GM08714 (cell line): Measurements from ENCODE around the gene ITPA.
A peak's percentile ranks its signal among the peaks of the same experiment; 100 is the strongest.
"Not testable (repeated sequence)": the region's sequence is repeated elsewhere in the genome, so short reads cannot be mapped to it uniquely, and the experiment has no call there.

Experiments used
- H3K4me3 ChIP-seq: fragments of 200-500 bp; sonication (Bioruptor generic); 2 replicates; pipeline ENCODE4 v1.5.1; 2014; ENCODE audit warnings: mild to moderate bottlenecking, low read length, inconsistent platforms
- ZNF274 ChIP-seq: IDR thresholded peaks from 2 replicates; pipeline ENCODE4 v1.6.1; 2012; ENCODE audit warnings: mild to moderate bottlenecking, low read depth, low read length

Gene ITPA

GRCh38 chr20:3203315-3204123, 5.8 kb upstream of the ITPA start:
- H3K4me3 ChIP-seq: peak overlapping the region; percentile 92
- TF ChIP-seq ZNF274: no peak

DNA sequence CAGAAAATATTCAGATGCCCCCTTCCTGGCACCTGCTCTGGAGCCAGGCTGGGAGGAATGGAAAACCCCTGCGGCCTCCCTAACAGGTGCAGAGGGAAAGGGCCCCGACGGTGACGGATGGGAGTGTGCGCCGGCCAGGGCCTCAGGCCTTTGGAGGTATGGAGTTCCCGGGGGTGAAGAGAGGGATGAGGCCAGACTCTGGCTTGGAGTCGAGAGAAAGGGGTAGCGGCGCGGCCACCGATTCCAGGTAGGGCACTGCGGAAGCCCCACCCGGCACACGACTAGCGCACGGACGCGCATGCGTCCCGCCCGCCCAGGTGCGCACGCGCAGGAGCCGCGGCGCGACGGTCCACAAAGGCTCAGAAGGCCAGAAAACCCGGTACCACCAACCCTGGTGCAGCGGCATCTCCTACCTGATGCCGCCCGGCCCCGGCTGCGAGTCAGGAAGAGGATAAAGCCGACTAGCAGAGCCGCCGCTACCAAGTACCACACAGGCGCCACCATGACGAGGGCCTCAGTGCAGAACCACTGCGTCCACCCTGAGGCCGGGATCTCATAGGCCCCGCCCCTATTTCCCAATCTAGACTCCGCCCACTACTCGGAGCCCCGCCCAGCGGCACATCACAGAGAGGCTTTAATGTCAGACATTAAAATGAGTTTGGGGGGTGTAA, 5.0 kb upstream of the ITPA start, which contains the start of gene DDRGK1:
Gene DDRGK1, minus strand, starts transcription at position 559 of the 671 bp plus-strand sequence. Its CDS starts 55 bp downstream, at position 504.
- H3K4me3 ChIP-seq: peak within 1 kb of the TSS; percentile 92
- no peak for TF ChIP-seq ZNF274

DNA sequence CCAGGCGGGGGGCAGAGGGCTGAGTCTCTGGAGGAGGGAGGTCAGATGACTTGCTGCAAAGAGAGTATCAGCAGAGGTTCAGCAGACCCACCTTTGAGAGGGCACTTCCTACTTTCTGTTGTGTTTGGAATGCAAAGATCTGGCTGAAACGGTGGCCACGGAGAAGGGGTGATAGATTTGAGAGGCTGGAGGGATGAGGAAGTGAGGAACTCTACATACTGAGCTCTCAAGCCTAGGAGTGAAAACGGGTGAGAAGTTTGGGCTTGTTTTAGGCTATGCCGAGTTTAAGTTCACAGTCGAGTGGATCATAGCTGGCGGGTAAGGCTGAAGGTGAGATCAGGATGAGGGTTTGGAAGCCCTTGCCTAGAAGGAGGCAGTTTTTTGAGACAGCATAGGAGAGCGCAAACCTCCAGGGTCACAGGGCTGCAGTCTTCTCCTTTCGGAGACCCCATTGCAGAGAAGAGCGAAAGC, 477 bp upstream of the ITPA start:
- no peak for TF ChIP-seq ZNF274
- peak overlapping the region; percentile 91 for H3K4me3 ChIP-seq

- H3K4me3 ChIP-seq: peak overlapping the region; percentile 91
- no peak for TF ChIP-seq ZNF274
Measured at GRCh38 chr20:3209946-3210317, 634 bp downstream of the ITPA start.

GRCh38 chr20:3210346-3210745, 1.0 kb downstream of the ITPA start:
- TF ChIP-seq ZNF274: no peak

DNA sequence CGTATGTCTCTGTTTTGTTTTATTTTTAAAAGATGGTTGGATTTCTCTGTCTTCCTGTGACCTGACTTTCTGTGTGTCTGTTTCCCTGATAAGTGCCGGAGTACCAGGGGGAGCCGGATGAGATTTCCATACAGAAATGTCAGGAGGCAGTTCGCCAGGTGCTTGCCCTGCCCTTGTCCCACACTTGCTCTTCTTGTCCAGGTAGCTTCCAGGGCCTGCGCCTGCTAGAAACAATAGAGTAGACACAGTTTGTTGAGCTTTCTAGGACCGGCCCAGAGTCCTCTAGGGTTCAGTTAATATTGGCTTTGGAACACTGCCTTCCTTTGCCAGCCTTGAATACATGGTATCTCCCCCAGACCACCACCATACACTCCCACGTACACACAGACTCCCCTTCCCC, 3.9 kb downstream of the ITPA start:
- H3K4me3 ChIP-seq: no peak overlapping the region
- no peak for TF ChIP-seq ZNF274

More at GRCh38 chr20:3210346-3210745, 1.0 kb downstream of the ITPA start:
- peak overlapping the region; percentile 91 for H3K4me3 ChIP-seq

GRCh38 chr20:3215359-3215917, 6.1 kb downstream of the ITPA start:
- not testable (repeated sequence) for H3K4me3 ChIP-seq

DNA sequence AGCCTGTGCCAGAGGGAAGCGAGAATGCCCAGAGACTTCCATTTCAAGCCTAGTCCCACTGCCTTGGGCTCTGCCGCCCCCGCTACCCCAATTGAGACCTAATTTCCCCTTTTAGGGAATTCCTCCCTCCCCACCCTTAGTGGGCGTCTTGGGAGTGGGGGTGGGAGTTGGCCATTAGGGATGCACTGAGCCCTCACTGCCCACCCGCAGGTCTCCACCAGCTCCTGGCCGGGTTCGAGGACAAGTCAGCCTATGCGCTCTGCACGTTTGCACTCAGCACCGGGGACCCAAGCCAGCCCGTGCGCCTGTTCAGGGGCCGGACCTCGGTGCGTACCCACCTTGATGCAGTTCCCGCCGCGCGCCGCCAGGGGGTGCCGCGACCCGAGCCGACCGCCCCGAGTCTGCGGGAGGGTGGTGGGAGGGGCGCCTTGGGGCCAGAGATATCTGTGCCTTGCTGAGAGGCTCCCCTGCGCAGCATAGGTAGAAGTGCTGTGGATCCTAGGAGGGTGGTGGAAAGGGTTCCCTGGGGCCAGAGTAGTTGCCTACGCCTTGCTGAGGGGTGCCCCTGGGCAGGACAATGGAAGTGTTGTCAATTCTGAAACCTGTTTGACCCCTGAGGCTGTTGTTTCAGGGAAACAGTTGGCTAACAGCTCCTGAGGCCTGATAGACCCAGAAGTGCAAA, 9.2 kb downstream of the ITPA start:
- TF ChIP-seq ZNF274: no peak
- no peak overlapping the region for H3K4me3 ChIP-seq

GRCh38 chr20:3221398-3222226, 12.3 kb downstream of the ITPA start:
- TF ChIP-seq ZNF274: no peak
- H3K4me3 ChIP-seq: no peak overlapping the region

- H3K4me3 ChIP-seq: no peak overlapping the region
- TF ChIP-seq ZNF274: no peak
Measured at GRCh38 chr20:3222635-3223600, 13.6 kb downstream of the ITPA start.

DNA sequence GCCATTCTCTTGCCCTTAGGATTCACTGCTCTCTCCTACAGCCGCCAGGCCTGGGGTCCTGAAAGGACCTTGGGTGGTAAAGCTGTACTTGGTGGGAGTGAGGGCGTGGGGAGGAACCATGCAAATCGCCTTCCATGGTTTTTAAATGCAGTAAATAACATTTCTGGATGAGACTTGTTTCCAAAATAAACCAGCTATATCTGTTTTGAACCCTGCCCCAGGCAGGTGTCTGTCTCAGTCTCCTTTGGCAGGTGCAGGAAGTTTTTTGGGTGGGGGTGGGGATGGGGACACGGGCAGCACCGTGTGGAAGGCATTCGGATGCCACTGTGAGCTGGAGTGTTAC, 14.3 kb downstream of the ITPA start:
- no peak for TF ChIP-seq ZNF274
- no peak overlapping the region for H3K4me3 ChIP-seq

DNA sequence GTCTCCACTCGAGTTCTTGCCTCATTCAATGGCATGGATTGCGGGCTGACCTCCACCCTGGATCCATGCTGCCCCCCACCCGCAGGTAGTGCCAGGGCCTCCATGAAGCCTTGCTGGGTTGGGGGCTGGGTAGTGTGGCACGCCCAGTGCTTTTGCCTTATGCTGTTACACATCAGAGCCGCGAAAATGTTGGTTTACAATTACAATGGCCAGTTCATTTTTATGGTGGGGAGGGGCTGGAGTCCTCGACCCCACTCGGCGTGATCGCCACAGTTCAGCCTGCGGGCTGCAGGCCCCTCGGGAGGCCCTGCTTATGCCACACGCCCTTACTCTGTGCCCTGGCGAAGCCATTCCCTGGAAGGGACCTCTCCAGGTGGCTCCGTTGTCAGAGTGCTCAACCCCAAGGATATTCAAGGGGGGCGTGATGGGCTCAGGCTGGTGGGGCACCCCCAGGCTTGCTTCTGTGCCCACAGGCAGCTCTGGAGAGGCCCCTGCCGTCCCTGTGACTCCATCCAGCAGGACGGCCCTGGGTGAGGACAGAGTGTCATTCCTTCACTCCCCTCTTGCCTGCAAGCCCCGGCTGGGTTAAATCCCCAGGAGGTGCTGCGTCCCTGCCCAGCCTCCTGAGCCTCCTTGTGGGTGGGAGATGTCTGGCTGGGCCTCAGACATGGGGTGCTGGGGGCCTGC, 14.8 kb downstream of the ITPA start:
- TF ChIP-seq ZNF274: no peak

More for the DNA sequence above, 14.8 kb downstream of the ITPA start:
- H3K4me3 ChIP-seq: no peak overlapping the region
